Measurements from ENCODE around the gene TAAR9.

The TAAR9 gene

GRCh38 chr6:132498638-132499037 lies 39.4 kb upstream of the TAAR9 start:
- H3K27me3 ChIP-seq (ENCODE audit: control insufficient read depth, low read length), result no peaks in the 10 kb centered on the region
- no peaks in the 10 kb centered on the region for H3K9me2 ChIP-seq (replicated peaks; ENCODE audit: control insufficient read depth, low read length)
- peaks cover 7% of the 10 kb centered on the region; the same call in 1 of the 2 replicates for H3K9me3 ChIP-seq (ENCODE audit: control insufficient read depth, insufficient read depth, low read length)
- H3K4me2 ChIP-seq (ENCODE audit: low read length), result peak overlapping the region; percentile 84
- H3K27ac ChIP-seq (ENCODE audit: low read depth, low read length), result peak overlapping the region; percentile 98
- peak overlapping the region; percentile 57 for H3K4me3 ChIP-seq (ENCODE audit: low read length)
- peaks cover 82% of the 10 kb centered on the region for H3F3A ChIP-seq (ENCODE audit: control insufficient read depth, insufficient read depth)
- H4K20me1 ChIP-seq (ENCODE audit: control insufficient read depth, insufficient read depth, low read depth, low read length), result no peaks in the 10 kb centered on the region
- peaks cover 100% of the 10 kb centered on the region for H3K4me1 ChIP-seq (ENCODE audit: control insufficient read depth, low read length)
- TF ChIP-seq CTCF (IDR thresholded peaks at IDR 0.05; ENCODE audit: low read depth, low read length, poor library complexity, severe bottlenecking), result no peak
- no peak for TF ChIP-seq EZH2phosphoT487 (IDR thresholded peaks at IDR 0.05; ENCODE audit: borderline replicate concordance, low read length)
- H3K36me3 ChIP-seq (ENCODE audit: control insufficient read depth, low read length), result peaks cover 87% of the 10 kb centered on the region
- peaks cover 81% of the 10 kb centered on the region for H3K79me2 ChIP-seq (ENCODE audit: control insufficient read depth, low read length)

- H3K36me3 ChIP-seq (ENCODE audit: control insufficient read depth, low read length), result peaks cover 87% of the 10 kb centered on the region
- H3K79me2 ChIP-seq (ENCODE audit: control insufficient read depth, low read length), result peaks cover 81% of the 10 kb centered on the region
- H3F3A ChIP-seq (ENCODE audit: control insufficient read depth, insufficient read depth), result peaks cover 88% of the 10 kb centered on the region
- H3K4me1 ChIP-seq (ENCODE audit: control insufficient read depth, low read length), result peaks cover 100% of the 10 kb centered on the region
- H4K20me1 ChIP-seq (ENCODE audit: control insufficient read depth, insufficient read depth, low read depth, low read length), result no peaks in the 10 kb centered on the region
- TF ChIP-seq EZH2phosphoT487 (IDR thresholded peaks at IDR 0.05; ENCODE audit: borderline replicate concordance, low read length) (no peak), CTCF (IDR thresholded peaks at IDR 0.05; ENCODE audit: low read depth, low read length, poor library complexity, severe bottlenecking) (no peak)
- H3K4me2 ChIP-seq (ENCODE audit: low read length), result peak overlapping the region; percentile 84
- H3K27me3 ChIP-seq (ENCODE audit: control insufficient read depth, low read length), result no peaks in the 10 kb centered on the region
- H3K9me3 ChIP-seq (ENCODE audit: control insufficient read depth, insufficient read depth, low read length), result no peaks in the 10 kb centered on the region
- H3K27ac ChIP-seq (ENCODE audit: low read depth, low read length), result peak overlapping the region; percentile 98
- H3K4me3 ChIP-seq (ENCODE audit: low read length), result peak overlapping the region; percentile 57
- H3K9me2 ChIP-seq (replicated peaks; ENCODE audit: control insufficient read depth, low read length), result no peaks in the 10 kb centered on the region
Observed at GRCh38 chr6:132499757-132500156, 38.3 kb upstream of the TAAR9 start.

- peaks cover 100% of the 10 kb centered on the region for H3K79me2 ChIP-seq (ENCODE audit: control insufficient read depth, low read length)
- H3K4me2 ChIP-seq (ENCODE audit: low read length), result peak overlapping the region; percentile 56
- no peaks in the 10 kb centered on the region for H3K9me3 ChIP-seq (ENCODE audit: control insufficient read depth, insufficient read depth, low read length)
- peaks cover 61% of the 10 kb centered on the region for H3F3A ChIP-seq (ENCODE audit: control insufficient read depth, insufficient read depth)
- peak overlapping the region; percentile 72 for H3K27ac ChIP-seq (ENCODE audit: low read depth, low read length)
- no peaks in the 10 kb centered on the region for H3K9me2 ChIP-seq (replicated peaks; ENCODE audit: control insufficient read depth, low read length)
- H3K36me3 ChIP-seq (ENCODE audit: control insufficient read depth, low read length), result peaks cover 97% of the 10 kb centered on the region
- peak overlapping the region; percentile 54 for H3K4me3 ChIP-seq (ENCODE audit: low read length)
- H3K4me1 ChIP-seq (ENCODE audit: control insufficient read depth, low read length), result peaks cover 98% of the 10 kb centered on the region
- no peaks in the 10 kb centered on the region for H3K27me3 ChIP-seq (ENCODE audit: control insufficient read depth, low read length)
- TF ChIP-seq EZH2phosphoT487 (IDR thresholded peaks at IDR 0.05; ENCODE audit: borderline replicate concordance, low read length) (no peak), CTCF (IDR thresholded peaks at IDR 0.05; ENCODE audit: low read depth, low read length, poor library complexity, severe bottlenecking) (no peak)
- no peaks in the 10 kb centered on the region for H4K20me1 ChIP-seq (ENCODE audit: control insufficient read depth, insufficient read depth, low read depth, low read length)
Observed at GRCh38 chr6:132504757-132505156, 33.3 kb upstream of the TAAR9 start.
